Effector memory CD4-positive, alpha-beta T cell (primary cell): ENCODE measurements around the gene ZNF662.
A peak's percentile ranks its signal among the peaks of the same experiment; 100 is the strongest.
"Not testable (repeated sequence)": the region's sequence is repeated elsewhere in the genome, so short reads cannot be mapped to it uniquely, and the experiment has no call there.

Source experiments
- DNase-seq, 3 donors: peaks; one replicate each; pipeline ENCODE4 v3.0.0-alpha.2; 2020
- H3K27ac ChIP-seq: 2 replicates; pipeline ENCODE4 v1.7.0; 2013; ENCODE audit warnings: mild to moderate bottlenecking, low read length, moderate library complexity; ENCODE audit not compliant: insufficient read depth, poor library complexity, severe bottlenecking
- H3K27me3 ChIP-seq: replicated peaks from 2 replicates; pipeline ENCODE4 v1.7.0; 2013; ENCODE audit warnings: mild to moderate bottlenecking, low read length; ENCODE audit not compliant: insufficient read depth, control insufficient read depth, poor library complexity, severe bottlenecking
- H3K36me3 ChIP-seq: 2 replicates; pipeline ENCODE4 v1.7.0; 2013; ENCODE audit warnings: mild to moderate bottlenecking, low read length, moderate library complexity; ENCODE audit not compliant: control insufficient read depth, insufficient read depth
- H3K4me1 ChIP-seq: 2 replicates; pipeline ENCODE4 v1.7.0; 2013; ENCODE audit warnings: low read length, mild to moderate bottlenecking; ENCODE audit not compliant: control insufficient read depth, insufficient read depth, poor library complexity, severe bottlenecking
- H3K4me3 ChIP-seq: 2 replicates; pipeline ENCODE4 v1.7.0; 2013; ENCODE audit warnings: low read length, low read depth, mild to moderate bottlenecking; ENCODE audit not compliant: insufficient read depth, poor library complexity, severe bottlenecking
- H3K9me3 ChIP-seq: 2 replicates; pipeline ENCODE4 v1.7.0; 2013; ENCODE audit warnings: mild to moderate bottlenecking, low read length, moderate library complexity; ENCODE audit not compliant: control insufficient read depth

The ZNF662 gene

GRCh38 chr3:42874749-42875148, 31.2 kb upstream of the ZNF662 start:
- Histone ChIP-seq H3K27me3 (no peaks in the 10 kb centered on the region), H3K9me3 (no peaks in the 10 kb centered on the region), H3K4me1 (no peaks in the 10 kb centered on the region), H3K36me3 (no peaks in the 10 kb centered on the region), H3K4me3 (no peak overlapping the region), H3K27ac (no peak overlapping the region)
- DNase-seq: no peak

- Histone ChIP-seq H3K4me1 (peaks cover 2% of the 10 kb centered on the region), H3K4me3 (no peak within 1 kb of the TSS), H3K9me3 (no peaks in the 10 kb centered on the region), H3K36me3 (no peaks in the 10 kb centered on the region), H3K27me3 (no peaks in the 10 kb centered on the region), H3K27ac (no peak within 1 kb of the TSS)
- no peak for DNase-seq
These were observed 30.4 kb upstream of the ZNF662 start, which contains the start of gene CYP8B1 for GRCh38 chr3:42875325-42876151. Gene CYP8B1, minus strand, starts transcription at chr3:42875879. Its CDS starts 63 bp downstream, at chr3:42875816.

- peaks cover 9% of the 10 kb centered on the region for H3K4me1 ChIP-seq
- no peak overlapping the region for H3K4me3 ChIP-seq
- no peaks in the 10 kb centered on the region for H3K36me3 ChIP-seq
- DNase-seq: no peak
- no peak overlapping the region for H3K27ac ChIP-seq
- no peaks in the 10 kb centered on the region for H3K27me3 ChIP-seq
- H3K9me3 ChIP-seq: no peaks in the 10 kb centered on the region
These were observed 29.5 kb upstream of the ZNF662 start for GRCh38 chr3:42876401-42876800.

- Histone ChIP-seq H3K27ac (no peak overlapping the region), H3K4me1 (peaks cover 11% of the 10 kb centered on the region), H3K9me3 (no peaks in the 10 kb centered on the region), H3K36me3 (no peaks in the 10 kb centered on the region), H3K4me3 (no peak overlapping the region), H3K27me3 (no peaks in the 10 kb centered on the region)
- DNase-seq: no peak
These were observed 28.8 kb upstream of the ZNF662 start for GRCh38 chr3:42876940-42877720.

GRCh38 chr3:42877881-42878280, 28.1 kb upstream of the ZNF662 start:
- H3K27ac ChIP-seq: no peak overlapping the region
- DNase-seq: no peak
- H3K9me3 ChIP-seq: no peaks in the 10 kb centered on the region
- H3K27me3 ChIP-seq: no peaks in the 10 kb centered on the region
- H3K36me3 ChIP-seq: no peaks in the 10 kb centered on the region
- H3K4me1 ChIP-seq: peaks cover 11% of the 10 kb centered on the region
- no peak overlapping the region for H3K4me3 ChIP-seq

GRCh38 chr3:42880183-42880582, 25.8 kb upstream of the ZNF662 start:
- H3K36me3 ChIP-seq: no peaks in the 10 kb centered on the region
- H3K4me3 ChIP-seq: peak overlapping the region; percentile 64
- H3K27me3 ChIP-seq: no peaks in the 10 kb centered on the region
- H3K4me1 ChIP-seq: peaks cover 11% of the 10 kb centered on the region
- no peaks in the 10 kb centered on the region for H3K9me3 ChIP-seq
- no peak overlapping the region for H3K27ac ChIP-seq
- DNase-seq: no peak

- H3K4me1 ChIP-seq: peaks cover 11% of the 10 kb centered on the region
- peak overlapping the region; percentile 64 for H3K4me3 ChIP-seq
- peak overlapping the region; percentile 8 for H3K27ac ChIP-seq
- peak; percentile 68 to 80 (median 78) for DNase-seq
- H3K9me3 ChIP-seq: no peaks in the 10 kb centered on the region
- H3K36me3 ChIP-seq: no peaks in the 10 kb centered on the region
- H3K27me3 ChIP-seq: no peaks in the 10 kb centered on the region
These were observed 25.1 kb upstream of the ZNF662 start for GRCh38 chr3:42880601-42881451.

GRCh38 chr3:42883251-42883930, 22.6 kb upstream of the ZNF662 start:
- H3K36me3 ChIP-seq, H3K9me3 ChIP-seq, DNase-seq, H3K4me3 ChIP-seq, H3K27ac ChIP-seq, H3K27me3 ChIP-seq: not testable (repeated sequence)
- peaks cover 11% of the 10 kb centered on the region for H3K4me1 ChIP-seq

- H3K9me3 ChIP-seq: no peaks in the 10 kb centered on the region
- H3K4me1 ChIP-seq: peaks cover 11% of the 10 kb centered on the region
- H3K27me3 ChIP-seq: no peaks in the 10 kb centered on the region
- DNase-seq: no peak
- H3K4me3 ChIP-seq: no peak overlapping the region
- H3K36me3 ChIP-seq: no peaks in the 10 kb centered on the region
- H3K27ac ChIP-seq: no peak overlapping the region
These were observed 21.6 kb upstream of the ZNF662 start for GRCh38 chr3:42884324-42884723.
